ENCODE measurements around the gene ACOX2. TPM values are rescaled to one million over a fixed set of nuclear protein-coding genes. Genes with fewer than 3 reads are reported as not detected.

The ACOX2 gene
- total and polyA plus RNA-seq, 9 donors: 6.8 to 57.7 (median 23.7) TPM

GRCh38 chr3:58495101-58495500, 41.9 kb downstream of the ACOX2 start:
- Histone ChIP-seq H3K36me3 (no peaks in the 10 kb centered on the region), H3K4me3 (no peak overlapping the region), H3K4me1 (ENCODE audit: insufficient read depth) (peaks cover 13% of the 10 kb centered on the region), H3K27me3 (no peaks in the 10 kb centered on the region), H3K27ac (no peak overlapping the region), H3K9me3 (no peaks in the 10 kb centered on the region)
- intact Hi-C loops (cut with DNase I): loop anchor here in 3 of 4 donors (10.0 kb wide), 3 partner anchors 80 to 170 kb away; partner anchors contain the start of gene PXK (in 1 of the 3)
- TF ChIP-seq POLR2A (IDR thresholded peaks at IDR 0.05) (no peak), EP300 (IDR thresholded peaks at IDR 0.05) (no peak), CTCF (IDR thresholded peaks at IDR 0.05) (no peak)
- 40 to 59% (median 55%) methylated on average over 3 of the region's 3 CpGs for WGBS, 3 donors
- no peak for DNase-seq

GRCh38 chr3:58494107-58494506, 42.9 kb downstream of the ACOX2 start:
- Histone ChIP-seq H3K9me3 (no peaks in the 10 kb centered on the region), H3K27ac (no peak overlapping the region), H3K4me3 (no peak overlapping the region), H3K27me3 (no peaks in the 10 kb centered on the region), H3K4me1 (ENCODE audit: insufficient read depth) (peaks cover 13% of the 10 kb centered on the region), H3K36me3 (no peaks in the 10 kb centered on the region)
- intact Hi-C loops (cut with DNase I): loop anchor here (5.0 to 10.0 kb wide), 5 partner anchors 38 to 169 kb away; partner anchors contain the start of gene PXK (in 2 of the 4)
- TF ChIP-seq POLR2A (IDR thresholded peaks at IDR 0.05): no peak
- DNase-seq: no peak
- WGBS, 3 donors: 40 to 45% (median 45%) methylated on average over 3 of the region's 3 CpGs

- 0 to 1% (median 1%) methylated on average over 15 of the region's 15 CpGs for WGBS, 3 donors
- Histone ChIP-seq H3K27me3 (no peaks in the 10 kb centered on the region), H3K4me1 (ENCODE audit: insufficient read depth) (peaks cover 13% of the 10 kb centered on the region), H3K4me3 (peak overlapping the region; percentile 77), H3K36me3 (no peaks in the 10 kb centered on the region), H3K27ac (peak overlapping the region; percentile 66 to 71), H3K9me3 (no peaks in the 10 kb centered on the region)
- intact Hi-C loops (cut with DNase I): loop anchor here (5.0 to 10.0 kb wide), 5 partner anchors 40 to 168 kb away; partner anchors contain the start of gene PXK (in 2 of the 4)
- no peak for TF ChIP-seq POLR2A (IDR thresholded peaks at IDR 0.05)
- TF ChIP-seq CTCF (IDR thresholded peaks at IDR 0.05): no peak
- TF ChIP-seq EP300 (IDR thresholded peaks at IDR 0.05): no peak
- no peak for DNase-seq
Measured at GRCh38 chr3:58492494-58492905, 44.5 kb downstream of the ACOX2 start.

- intact Hi-C loops (cut with DNase I): loop anchor here (5.0 to 10.0 kb wide), 5 partner anchors 41 to 167 kb away; partner anchors contain the start of gene PXK (in 2 of the 4)
- Histone ChIP-seq H3K4me3 (peak within 1 kb of the TSS; percentile 77), H3K9me3 (no peaks in the 10 kb centered on the region), H3K27me3 (no peaks in the 10 kb centered on the region), H3K27ac (peak within 1 kb of the TSS; percentile 66 to 71), H3K4me1 (ENCODE audit: insufficient read depth) (peaks cover 12% of the 10 kb centered on the region), H3K36me3 (no peaks in the 10 kb centered on the region)
- no peak for TF ChIP-seq POLR2A (IDR thresholded peaks at IDR 0.05)
- TF ChIP-seq CTCF (IDR thresholded peaks at IDR 0.05): peak; percentile 24 to 79 (median 79)
- no peak for TF ChIP-seq EP300 (IDR thresholded peaks at IDR 0.05)
- peak; percentile 91 to 97 (median 95) for DNase-seq
- 1 to 2% (median 1%) methylated on average over 23 to 104 of the region's 104 CpGs for WGBS, 3 donors
Measured at GRCh38 chr3:58491506-58492402, 45.2 kb downstream of the ACOX2 start, which contains the start of gene KCTD6. Gene KCTD6 (plus strand): TSS chr3:58492096. CDS start chr3:58498756, 6,660 bp downstream.
